Measurements from ENCODE around the gene TAB2. TPM values are rescaled to one million over a fixed set of nuclear protein-coding genes. Genes with fewer than 3 reads are reported as not detected.

The TAB2 gene
- total and polyA plus RNA-seq, 7 donors: 33.4 to 149 (median 100) TPM

DNA sequence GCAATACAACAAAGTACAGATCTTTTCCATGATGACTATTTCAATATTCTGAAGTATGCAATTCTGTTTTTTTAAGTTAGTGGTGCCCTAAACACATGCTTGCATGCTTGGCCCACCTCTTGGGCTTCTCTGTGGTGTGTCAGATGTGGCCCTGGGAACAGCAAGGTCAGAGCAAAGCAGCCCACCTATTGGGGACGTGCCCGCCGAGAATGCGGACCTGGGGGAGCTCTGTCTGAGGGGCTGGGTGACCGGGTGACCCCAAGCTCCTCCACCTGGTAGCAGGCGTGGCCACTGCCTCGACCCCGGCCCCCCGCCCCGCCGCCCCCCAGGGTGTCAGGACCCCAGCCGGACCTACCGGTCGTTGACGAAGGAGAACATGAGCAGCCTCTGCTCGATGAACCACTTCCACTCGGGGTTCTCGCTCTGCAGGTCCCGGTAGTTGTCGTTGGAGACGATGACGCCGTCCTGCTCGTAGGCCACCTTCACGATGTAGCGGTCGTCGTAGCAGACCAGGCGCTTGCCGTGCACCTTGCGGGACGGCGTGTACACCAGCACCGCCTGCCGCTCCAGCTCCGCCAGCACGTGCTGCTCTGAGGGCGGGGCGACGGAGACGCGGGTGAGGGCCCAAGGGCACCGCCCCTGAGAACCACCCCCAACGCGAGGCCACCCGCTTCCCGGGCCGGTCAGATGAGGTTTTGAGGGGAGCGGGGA is 139.0 kb downstream of the TAB2 start:
- no peaks in the 10 kb centered on the region for H3K27me3 ChIP-seq
- peaks cover 0 to 36% (median 26%) of the 10 kb centered on the region in 4 donors for H3K4me1 ChIP-seq
- WGBS, 2 donors: 96% methylated on average over 49 of the region's 49 CpGs
- H3K27ac ChIP-seq: no peak overlapping the region
- DNase-seq: no peak
- H3K9me3 ChIP-seq: no peaks in the 10 kb centered on the region
- intact Hi-C loops (cut with DNase I): no loop called here
- no peak overlapping the region for H3K4me3 ChIP-seq
- H3K36me3 ChIP-seq: no peaks in the 10 kb centered on the region
- TF ChIP-seq POLR2A (IDR thresholded peaks at IDR 0.05) (no peak), EP300 (IDR thresholded peaks at IDR 0.05) (no peak), POLR2AphosphoS5 (IDR thresholded peaks at IDR 0.05) (no peak)
- TF ChIP-seq, protein P1, sequence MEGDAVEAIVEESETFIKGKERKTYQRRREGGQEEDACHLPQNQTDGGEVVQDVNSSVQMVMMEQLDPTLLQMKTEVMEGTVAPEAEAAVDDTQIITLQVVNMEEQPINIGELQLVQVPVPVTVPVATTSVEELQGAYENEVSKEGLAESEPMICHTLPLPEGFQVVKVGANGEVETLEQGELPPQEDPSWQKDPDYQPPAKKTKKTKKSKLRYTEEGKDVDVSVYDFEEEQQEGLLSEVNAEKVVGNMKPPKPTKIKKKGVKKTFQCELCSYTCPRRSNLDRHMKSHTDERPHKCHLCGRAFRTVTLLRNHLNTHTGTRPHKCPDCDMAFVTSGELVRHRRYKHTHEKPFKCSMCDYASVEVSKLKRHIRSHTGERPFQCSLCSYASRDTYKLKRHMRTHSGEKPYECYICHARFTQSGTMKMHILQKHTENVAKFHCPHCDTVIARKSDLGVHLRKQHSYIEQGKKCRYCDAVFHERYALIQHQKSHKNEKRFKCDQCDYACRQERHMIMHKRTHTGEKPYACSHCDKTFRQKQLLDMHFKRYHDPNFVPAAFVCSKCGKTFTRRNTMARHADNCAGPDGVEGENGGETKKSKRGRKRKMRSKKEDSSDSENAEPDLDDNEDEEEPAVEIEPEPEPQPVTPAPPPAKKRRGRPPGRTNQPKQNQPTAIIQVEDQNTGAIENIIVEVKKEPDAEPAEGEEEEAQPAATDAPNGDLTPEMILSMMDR (IDR thresholded peaks at IDR 0.05): no peak

DNA sequence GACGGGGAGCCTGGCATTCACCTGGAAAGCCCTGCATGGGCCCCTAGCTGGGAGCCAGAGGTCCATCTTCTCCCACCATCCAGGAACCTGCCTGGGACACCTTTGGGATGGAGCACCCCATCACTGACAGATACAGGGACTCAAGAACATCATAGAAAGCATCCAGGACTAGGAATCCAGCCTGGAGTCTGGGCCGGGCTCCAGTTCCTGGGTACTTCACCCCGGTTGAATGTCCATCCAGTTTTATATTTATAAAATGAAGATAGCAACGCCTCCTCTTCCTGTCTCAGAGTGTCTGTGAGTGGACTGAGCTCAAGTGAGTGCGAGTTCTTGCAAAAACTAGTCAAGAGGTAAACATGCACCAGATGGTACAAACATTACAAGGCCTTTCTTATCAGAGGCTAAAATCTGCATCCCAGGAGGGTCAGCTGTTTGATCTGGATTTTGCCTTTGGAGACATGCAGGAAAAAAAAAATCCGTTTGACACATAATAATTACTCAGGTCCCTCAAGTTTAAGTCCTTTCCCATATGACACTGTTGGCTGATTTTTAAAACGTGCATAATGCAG is 139.9 kb downstream of the TAB2 start:
- no peak for DNase-seq
- TF ChIP-seq, protein P1 (IDR thresholded peaks at IDR 0.05): no peak
- no peak for TF ChIP-seq EP300 (IDR thresholded peaks at IDR 0.05)
- no peak for TF ChIP-seq POLR2A (IDR thresholded peaks at IDR 0.05)
- TF ChIP-seq POLR2AphosphoS5 (IDR thresholded peaks at IDR 0.05): no peak
- H3K27ac ChIP-seq: no peak overlapping the region

DNA sequence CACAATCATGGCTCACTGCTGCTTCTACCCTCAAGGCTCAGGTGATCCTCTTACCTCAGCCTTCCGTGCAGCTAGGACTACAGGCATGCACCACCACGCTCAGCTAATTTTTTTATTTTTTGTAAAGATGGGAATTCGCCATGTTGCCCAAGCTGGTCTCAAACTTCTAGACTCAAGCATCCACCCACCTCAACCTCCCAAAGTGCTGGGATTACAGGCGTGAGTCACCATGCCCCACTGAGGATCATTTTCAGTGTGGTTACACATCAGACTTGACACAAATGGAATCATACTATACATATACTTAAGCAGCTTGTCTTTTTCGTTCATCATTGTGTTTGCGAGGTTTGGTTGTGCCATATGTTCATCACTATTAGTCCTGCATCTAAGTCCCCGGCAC is 140.7 kb downstream of the TAB2 start:
- intact Hi-C loops (cut with DNase I): no loop called here
- 97% methylated on average over 7 of the region's 7 CpGs for WGBS, 2 donors
- no peaks in the 10 kb centered on the region for H3K27me3 ChIP-seq
- no peak for DNase-seq
- H3K36me3 ChIP-seq: no peaks in the 10 kb centered on the region
- H3K27ac ChIP-seq: no peak overlapping the region
- no peaks in the 10 kb centered on the region for H3K9me3 ChIP-seq
- TF ChIP-seq POLR2AphosphoS5 (IDR thresholded peaks at IDR 0.05): no peak
- TF ChIP-seq EP300 (IDR thresholded peaks at IDR 0.05): no peak
- TF ChIP-seq POLR2A (IDR thresholded peaks at IDR 0.05): no peak
- TF ChIP-seq, protein P1 (IDR thresholded peaks at IDR 0.05): no peak
- peaks cover 0 to 31% (median 22%) of the 10 kb centered on the region in 4 donors for H3K4me1 ChIP-seq
- H3K4me3 ChIP-seq: no peak overlapping the region

More for the DNA sequence above, 139.9 kb downstream of the TAB2 start:
- Histone ChIP-seq H3K36me3 (no peaks in the 10 kb centered on the region), H3K4me3 (no peak overlapping the region), H3K4me1 (peaks cover 0 to 31% (median 22%) of the 10 kb centered on the region in 4 donors), H3K27me3 (no peaks in the 10 kb centered on the region), H3K9me3 (no peaks in the 10 kb centered on the region)
- intact Hi-C loops (cut with DNase I): no loop called here
- 74 to 80% methylated on average over 7 of the region's 7 CpGs for WGBS, 2 donors

DNA sequence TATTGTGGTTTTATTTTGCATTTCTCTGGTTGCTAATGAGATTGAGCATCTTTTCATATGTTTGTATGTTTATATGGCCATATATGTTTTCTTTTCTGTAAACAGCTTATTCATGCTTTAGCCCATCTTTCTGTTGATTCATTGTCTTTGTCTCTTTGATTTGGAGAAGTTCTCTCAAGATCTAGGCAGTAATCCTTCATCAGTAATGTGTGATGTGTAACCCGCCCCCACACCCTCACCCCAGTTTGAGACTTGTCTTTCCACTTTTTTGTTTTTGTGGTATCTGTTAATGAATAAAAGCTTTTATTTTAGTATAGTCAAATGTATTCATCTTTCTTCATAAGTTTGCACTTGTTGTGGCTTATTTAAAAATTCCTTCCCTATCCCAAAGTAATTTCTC is 141.3 kb downstream of the TAB2 start:
- intact Hi-C loops (cut with DNase I): no loop called here
- Histone ChIP-seq H3K27ac (no peak overlapping the region), H3K36me3 (no peaks in the 10 kb centered on the region), H3K9me3 (no peaks in the 10 kb centered on the region), H3K4me3 (no peak overlapping the region), H3K4me1 (peaks cover 0 to 28% (median 19%) of the 10 kb centered on the region in 4 donors), H3K27me3 (no peaks in the 10 kb centered on the region)
- no peak for DNase-seq
- WGBS, 2 donors: 89 to 95% methylated on average over 1 of the region's 1 CpG
- no peak for TF ChIP-seq POLR2AphosphoS5 (IDR thresholded peaks at IDR 0.05)
- TF ChIP-seq EP300 (IDR thresholded peaks at IDR 0.05): no peak
- TF ChIP-seq POLR2A (IDR thresholded peaks at IDR 0.05): no peak
- TF ChIP-seq, protein P1 (IDR thresholded peaks at IDR 0.05): no peak
